ENCODE measurements around the gene CDKN2B.

- TF ChIP-seq CTCF (IDR thresholded peaks at IDR 0.05; ENCODE audit: poor library complexity) (no peak), EZH2 (IDR thresholded peaks at IDR 0.05; ENCODE audit: borderline replicate concordance) (no peak), EZH2phosphoT487 (IDR thresholded peaks at IDR 0.05; ENCODE audit: low read depth, severe bottlenecking, unreplicated experiment) (no peak)
Observed at GRCh38 chr9:22031655-22032411, 22.7 kb upstream of the CDKN2B start.

Data from hepatocyte (in vitro differentiated cells).